Measurements from ENCODE around the gene SLC25A45. TPM values are rescaled to one million over a fixed set of nuclear protein-coding genes. Genes with fewer than 3 reads are reported as not detected.
"Not testable (repeated sequence)": the region's sequence is repeated elsewhere in the genome, so short reads cannot be mapped to it uniquely, and the experiment has no call there.

Gene SLC25A45
- total and polyA plus RNA-seq, 2 donors (not counting 1 experiment from before 2014, with no cell fraction given): 0.52 to 1.5 TPM

- H3K9me3 ChIP-seq (ENCODE audit: control insufficient read depth, insufficient read depth, low read depth, low read length): no peaks in the 10 kb centered on the region
- H3K27me3 ChIP-seq (ENCODE audit: control insufficient read depth, insufficient read depth, low read length): no peaks in the 10 kb centered on the region
- peak in 1 of 2 donors; percentile 18 for DNase-seq (ENCODE audit: low read depth in 2 of 2)
- H3K27ac ChIP-seq (ENCODE audit: insufficient read depth, low read length): peak overlapping the region; percentile 91
- peak overlapping the region; percentile 74 to 96 (median 92) for H3K4me3 ChIP-seq (replicated peaks in 1 of 4; ENCODE audit: control extremely low read depth in 1 of 4, insufficient read depth in 1 of 4, low read depth in 3 of 4, low read length in 4 of 4)
- peaks cover 1% of the 10 kb centered on the region for H4K20me1 ChIP-seq (ENCODE audit: control insufficient read depth, extremely low read depth, insufficient read depth, low read length)
- no peak overlapping the region for H2AFZ ChIP-seq (ENCODE audit: low read length)
- no peaks in the 10 kb centered on the region for H3K4me1 ChIP-seq (ENCODE audit: control insufficient read depth, extremely low read depth, insufficient read depth, low read length)
- H3K9ac ChIP-seq (ENCODE audit: insufficient read depth, low read length): peak overlapping the region; percentile 86
- H3K36me3 ChIP-seq (ENCODE audit: control insufficient read depth, insufficient read depth, low read length): no peaks in the 10 kb centered on the region
- H3K79me2 ChIP-seq (ENCODE audit: control insufficient read depth, insufficient read depth, low read length): peaks cover 53% of the 10 kb centered on the region
- TF ChIP-seq EZH2 (IDR thresholded peaks at IDR 0.05; ENCODE audit: low read length, missing control alignments) (no peak), CTCF (conservative IDR thresholded peaks at IDR 0.05 in 1 of 2, IDR thresholded peaks at IDR 0.05 in 1 of 2; ENCODE audit: low read depth in 1 of 2, low read length in 2 of 2) (no peak)
- H3K4me2 ChIP-seq (ENCODE audit: extremely low read depth, insufficient read depth, low read length): peak overlapping the region; percentile 99
Observed at GRCh38 chr11:65334696-65335295, 47.6 kb downstream of the SLC25A45 start.

GRCh38 chr11:65332591-65332990, 49.9 kb downstream of the SLC25A45 start:
- not testable (repeated sequence) for H2AFZ ChIP-seq (ENCODE audit: low read length); H3K9me3 ChIP-seq (ENCODE audit: control insufficient read depth, insufficient read depth, low read depth, low read length); H4K20me1 ChIP-seq (ENCODE audit: control insufficient read depth, extremely low read depth, insufficient read depth, low read length)

GRCh38 chr11:65330544-65330943, 51.9 kb downstream of the SLC25A45 start:
- Histone ChIP-seq H3K9ac (ENCODE audit: insufficient read depth, low read length) (no peak overlapping the region), H3K4me3 (replicated peaks in 1 of 4; ENCODE audit: control extremely low read depth in 1 of 4, insufficient read depth in 1 of 4, low read depth in 3 of 4, low read length in 4 of 4) (no peak overlapping the region), H4K20me1 (ENCODE audit: control insufficient read depth, extremely low read depth, insufficient read depth, low read length) (no peaks in the 10 kb centered on the region), H3K4me1 (ENCODE audit: control insufficient read depth, extremely low read depth, insufficient read depth, low read length) (no peaks in the 10 kb centered on the region), H3K36me3 (ENCODE audit: control insufficient read depth, insufficient read depth, low read length) (no peaks in the 10 kb centered on the region), H3K27me3 (ENCODE audit: control insufficient read depth, insufficient read depth, low read length) (no peaks in the 10 kb centered on the region), H2AFZ (ENCODE audit: low read length) (no peak overlapping the region), H3K27ac (ENCODE audit: insufficient read depth, low read length) (no peak overlapping the region), H3K9me3 (ENCODE audit: control insufficient read depth, insufficient read depth, low read depth, low read length) (no peaks in the 10 kb centered on the region), H3K79me2 (ENCODE audit: control insufficient read depth, insufficient read depth, low read length) (peaks cover 18% of the 10 kb centered on the region), H3K4me2 (ENCODE audit: extremely low read depth, insufficient read depth, low read length) (no peak overlapping the region)
- no peak for TF ChIP-seq EZH2 (IDR thresholded peaks at IDR 0.05; ENCODE audit: low read length, missing control alignments)
- no peak for TF ChIP-seq CTCF (conservative IDR thresholded peaks at IDR 0.05 in 1 of 2, IDR thresholded peaks at IDR 0.05 in 1 of 2; ENCODE audit: low read depth in 1 of 2, low read length in 2 of 2)
- no peak for DNase-seq (ENCODE audit: low read depth in 2 of 2)

More at GRCh38 chr11:65332591-65332990, 49.9 kb downstream of the SLC25A45 start:
- H3K27me3 ChIP-seq (ENCODE audit: control insufficient read depth, insufficient read depth, low read length); DNase-seq (ENCODE audit: low read depth in 2 of 2); H3K27ac ChIP-seq (ENCODE audit: insufficient read depth, low read length); H3K4me2 ChIP-seq (ENCODE audit: extremely low read depth, insufficient read depth, low read length); H3K4me1 ChIP-seq (ENCODE audit: control insufficient read depth, extremely low read depth, insufficient read depth, low read length); H3K4me3 ChIP-seq (replicated peaks in 1 of 4; ENCODE audit: control extremely low read depth in 1 of 4, insufficient read depth in 1 of 4, low read depth in 3 of 4, low read length in 4 of 4); H3K36me3 ChIP-seq (ENCODE audit: control insufficient read depth, insufficient read depth, low read length); H3K9ac ChIP-seq (ENCODE audit: insufficient read depth, low read length): not testable (repeated sequence)
- peaks cover 35% of the 10 kb centered on the region for H3K79me2 ChIP-seq (ENCODE audit: control insufficient read depth, insufficient read depth, low read length)
